ENCODE data around the gene MED4. TPM values are rescaled to one million over a fixed set of nuclear protein-coding genes. Genes with fewer than 3 reads are reported as not detected.

The MED4 gene
- polyA plus RNA-seq, 1 of the 3 experiments (the other 2 are of a cell fraction) = 42.2 TPM

DNA sequence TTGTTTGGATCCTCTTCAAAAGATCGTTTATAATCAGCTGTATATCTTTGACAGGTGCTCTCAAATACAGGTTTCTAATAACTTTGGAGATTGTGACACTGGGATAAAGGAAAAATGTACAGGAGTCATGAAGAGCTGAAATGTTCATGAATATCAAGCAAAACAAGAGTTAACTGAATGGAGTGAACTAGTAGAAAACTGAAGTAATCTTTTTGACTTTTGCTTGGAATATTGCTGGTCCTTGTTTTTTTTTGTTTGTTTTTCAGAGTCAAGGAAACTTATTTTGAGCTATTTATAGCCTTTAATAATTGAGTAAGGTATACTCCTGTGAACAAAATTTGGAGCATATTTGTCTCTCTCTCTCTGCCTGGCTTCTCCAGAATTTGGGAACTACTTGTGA, 25.3 kb downstream of the MED4 start (continued):
- TF ChIP-seq USF2 (IDR thresholded peaks at IDR 0.05; ENCODE audit: borderline replicate concordance, low read depth, low read length) (no peak), NFIC (IDR thresholded peaks at IDR 0.05; ENCODE audit: borderline replicate concordance) (no peak), JUND (IDR thresholded peaks at IDR 0.05) (no peak), SIN3A (IDR thresholded peaks at IDR 0.05; ENCODE audit: borderline replicate concordance, low read depth, low read length) (no peak)

DNA sequence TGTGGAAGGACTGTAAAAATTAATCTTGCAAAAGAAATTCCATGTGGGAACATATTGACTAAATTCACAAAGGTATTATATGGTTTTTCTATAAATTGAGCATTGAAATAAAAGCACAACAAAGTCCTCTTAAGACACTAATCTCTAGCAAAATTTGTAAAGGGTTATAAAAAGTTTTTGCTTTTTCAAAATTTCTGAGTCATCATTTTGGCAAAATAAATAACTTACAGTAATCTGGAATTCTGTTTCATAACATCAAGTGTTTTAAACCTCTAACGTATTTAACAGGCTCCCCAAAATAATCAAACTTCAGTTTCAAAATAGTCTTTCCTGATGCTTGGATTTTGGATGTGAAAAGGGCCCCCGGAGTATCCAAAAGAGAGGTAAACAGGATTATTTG, 26.0 kb downstream of the MED4 start:
- no peaks in the 10 kb centered on the region for H3F3A ChIP-seq (replicated peaks; ENCODE audit: insufficient read depth)
- TF ChIP-seq NFIC (IDR thresholded peaks at IDR 0.05; ENCODE audit: borderline replicate concordance) (no peak), IRF3 (IDR thresholded peaks at IDR 0.05; ENCODE audit: low read depth, low read length) (no peak)
- WGBS (ENCODE audit: low lambda C conversion rate) = 98% methylated on average over 2 of the region's 2 CpGs
- no peaks in the 10 kb centered on the region for H3K27me3 ChIP-seq (ENCODE audit: insufficient read depth)
- ChIA-PET CTCF (no interaction called here), POLR2A (no interaction called here)
- no peaks in the 10 kb centered on the region for H3K9me2 ChIP-seq
- H3K79me2 ChIP-seq (ENCODE audit: insufficient read depth) = 0 out of 2 replicates have a peak, but pooled peaks cover 6% of the 10 kb centered on the region
- H3K9me3 ChIP-seq = peaks cover 23% of the 10 kb centered on the region; the same call in 1 of the 2 replicates
- H3K4me3 ChIP-seq (ENCODE audit: low read depth in 2 of 2, low read length in 1 of 2) = no peak overlapping the region
- no peak overlapping the region for H3K27ac ChIP-seq (ENCODE audit: low read depth in 2 of 2, low read length in 1 of 2)
- no peak overlapping the region for H3K4me2 ChIP-seq
- H4K20me1 ChIP-seq (ENCODE audit: insufficient read depth) = no peaks in the 10 kb centered on the region
- H3K9ac ChIP-seq = no peak overlapping the region
- DNase-seq = no peak
- H3K4me1 ChIP-seq (ENCODE audit: control insufficient read depth in 1 of 2, insufficient read depth in 2 of 2, low read depth in 1 of 2, low read length in 1 of 2) = no peaks in the 10 kb centered on the region
- no peak overlapping the region for H2AFZ ChIP-seq (ENCODE audit: low read depth)
- H3K36me3 ChIP-seq (replicated peaks in 1 of 2; ENCODE audit: control insufficient read depth in 1 of 2, insufficient read depth in 2 of 2, low read length in 1 of 2) = peaks cover 57 to 91% of the 10 kb centered on the region in 2 experiments

GRCh38 chr13:48068036-48068435, 26.9 kb downstream of the MED4 start:
- H3K4me1 ChIP-seq (ENCODE audit: control insufficient read depth in 1 of 2, insufficient read depth in 2 of 2, low read depth in 1 of 2, low read length in 1 of 2) = no peaks in the 10 kb centered on the region
- H3K4me2 ChIP-seq = no peak overlapping the region
- no peaks in the 10 kb centered on the region for H3K27me3 ChIP-seq (ENCODE audit: insufficient read depth)
- ChIA-PET POLR2A (no interaction called here), CTCF (interaction anchor here (2.0 kb wide), 1 partner anchor 27 kb away, joined by 6 read pairs; the partner anchor contains the start of gene MED4)
- H2AFZ ChIP-seq (ENCODE audit: low read depth) = no peak overlapping the region
- H3K36me3 ChIP-seq (replicated peaks in 1 of 2; ENCODE audit: control insufficient read depth in 1 of 2, insufficient read depth in 2 of 2, low read length in 1 of 2) = peaks cover 50 to 83% of the 10 kb centered on the region in 2 experiments
- H3K9ac ChIP-seq = no peak overlapping the region
- peaks cover 23% of the 10 kb centered on the region; the same call in 1 of the 2 replicates for H3K9me3 ChIP-seq
- no peaks in the 10 kb centered on the region for H3F3A ChIP-seq (replicated peaks; ENCODE audit: insufficient read depth)
- DNase-seq = no peak
- H3K9me2 ChIP-seq = no peaks in the 10 kb centered on the region
- H3K79me2 ChIP-seq (ENCODE audit: insufficient read depth) = peaks cover 11% of the 10 kb centered on the region; the same call in 1 of the 2 replicates
- H4K20me1 ChIP-seq (ENCODE audit: insufficient read depth) = no peaks in the 10 kb centered on the region
- no peak overlapping the region for H3K27ac ChIP-seq (ENCODE audit: low read depth in 2 of 2, low read length in 1 of 2)
- TF ChIP-seq RCOR1 (IDR thresholded peaks at IDR 0.05; ENCODE audit: low read length) = no peak
- TF ChIP-seq REST (IDR thresholded peaks at IDR 0.05; ENCODE audit: low read depth, low read length) = no peak
- no peak overlapping the region for H3K4me3 ChIP-seq (ENCODE audit: low read depth in 2 of 2, low read length in 1 of 2)

All from SK-N-SH (cell line).